Progenitor cell of endocrine pancreas (in vitro differentiated cells): ENCODE results near the gene GLIS1. TPM values are rescaled to one million over a fixed set of nuclear protein-coding genes. Genes with fewer than 3 reads are reported as not detected.

Experiments used
- DNase-seq: peaks from one replicate; pipeline ENCODE4 v3.0.0; 2021; ENCODE audit warnings: low spot score; ENCODE audit not compliant: unreplicated experiment
- H3K27ac Mint-ChIP-seq: 2 replicates; pipeline ENCODE4 v1.8.0; 2021; ENCODE audit warnings: mild to moderate bottlenecking, moderate library complexity, mixed read lengths
- H3K27me3 Mint-ChIP-seq: 2 replicates; pipeline ENCODE4 v1.8.0; 2021; ENCODE audit warnings: mixed read lengths
- H3K36me3 Mint-ChIP-seq: 2 replicates; pipeline ENCODE4 v1.8.0; 2022; ENCODE audit warnings: mixed read lengths; ENCODE audit not compliant: insufficient read depth
- H3K4me1 Mint-ChIP-seq: 2 replicates; pipeline ENCODE4 v1.8.0; 2021; ENCODE audit warnings: low read depth, mixed read lengths
- H3K4me3 Mint-ChIP-seq: 2 replicates; pipeline ENCODE4 v1.8.0; 2021; ENCODE audit warnings: low read depth, mild to moderate bottlenecking, moderate library complexity, mixed read lengths
- H3K9me3 Mint-ChIP-seq: 2 replicates; pipeline ENCODE4 v1.8.0; 2021; ENCODE audit warnings: low read depth, mixed read lengths
- total RNA-seq: library from RNA; stranded (reverse); gene quantifications from 2 replicates; pipeline ENCODE4 v1.2.1, GENCODE V29; 2021
- TF ChIP-seq, protein P1 (sequence below): fragments of 200-600 bp; sonication (generic); IDR thresholded peaks from one replicate; pipeline ENCODE4 v1.5.0; 2021; ENCODE audit warnings: antibody characterized with exemption, mild to moderate bottlenecking; ENCODE audit not compliant: unreplicated experiment

GLIS1 gene
- total RNA-seq, 1 donor from 2014 or later, result not detected

DNA sequence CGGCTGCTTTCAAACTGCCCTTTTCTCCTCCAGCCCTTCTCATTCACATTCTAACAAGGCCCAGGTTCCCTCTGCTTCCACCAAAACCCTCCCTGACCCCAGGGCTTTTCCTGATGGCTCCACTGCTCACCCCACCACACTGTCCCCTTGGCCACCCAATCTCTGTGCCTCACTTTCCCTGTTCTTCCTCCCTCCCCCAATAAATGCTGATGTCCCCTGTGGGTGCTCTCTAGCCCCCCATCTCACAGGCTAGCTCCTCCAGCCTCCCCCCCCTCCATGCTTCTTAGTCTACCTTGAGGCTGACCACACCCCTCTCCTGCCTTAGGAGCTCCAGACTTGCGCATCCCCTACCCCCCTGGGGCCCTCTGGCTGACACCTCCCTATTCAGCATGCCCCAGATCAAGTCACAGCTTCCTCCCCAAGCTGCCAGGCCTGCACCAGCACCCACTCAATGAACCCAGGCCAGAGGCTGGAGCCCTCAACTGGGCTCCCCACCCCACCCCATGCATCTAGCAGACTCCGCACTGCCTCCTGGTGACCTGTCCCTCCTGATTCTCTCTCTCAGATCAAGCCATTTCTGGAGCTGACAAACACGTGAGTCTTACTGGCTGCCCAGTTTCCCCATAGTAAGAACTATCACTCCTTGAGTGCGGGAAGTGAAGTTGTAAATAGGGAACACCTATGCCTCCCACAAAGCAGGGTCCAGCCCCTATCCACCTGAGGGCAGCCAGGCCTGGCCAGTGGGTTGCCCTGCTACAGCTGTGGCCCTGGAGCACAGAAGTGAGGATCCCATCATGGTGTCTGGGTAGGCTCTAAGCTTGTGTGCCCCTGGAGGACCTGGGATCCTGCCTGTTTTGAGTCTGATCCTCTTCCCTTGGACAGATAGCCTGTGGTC, 161.9 kb downstream of the GLIS1 start:
- peak overlapping the region; percentile 54 for H3K27ac Mint-ChIP-seq
- no peak for DNase-seq

DNA sequence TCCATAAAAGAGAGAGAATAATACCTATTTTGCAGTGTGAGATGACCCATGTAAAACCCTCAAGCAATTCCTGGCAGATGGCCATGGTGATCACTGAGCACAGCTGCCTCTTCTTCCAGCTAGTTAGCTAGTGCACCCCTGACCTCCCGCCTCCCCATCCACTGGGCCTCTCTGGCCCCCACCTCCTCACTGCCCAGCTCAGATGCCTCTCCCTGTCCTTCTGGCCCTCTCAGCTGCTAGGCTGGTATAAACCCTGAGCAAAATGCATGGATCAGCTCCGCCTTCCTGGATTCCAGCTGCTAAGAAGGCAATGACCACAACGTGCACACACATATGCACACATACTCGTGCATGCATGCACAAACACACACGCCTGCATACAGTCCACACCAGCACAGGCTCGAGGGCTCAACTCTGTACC, 162.6 kb downstream of the GLIS1 start:
- TF ChIP-seq, protein P1, sequence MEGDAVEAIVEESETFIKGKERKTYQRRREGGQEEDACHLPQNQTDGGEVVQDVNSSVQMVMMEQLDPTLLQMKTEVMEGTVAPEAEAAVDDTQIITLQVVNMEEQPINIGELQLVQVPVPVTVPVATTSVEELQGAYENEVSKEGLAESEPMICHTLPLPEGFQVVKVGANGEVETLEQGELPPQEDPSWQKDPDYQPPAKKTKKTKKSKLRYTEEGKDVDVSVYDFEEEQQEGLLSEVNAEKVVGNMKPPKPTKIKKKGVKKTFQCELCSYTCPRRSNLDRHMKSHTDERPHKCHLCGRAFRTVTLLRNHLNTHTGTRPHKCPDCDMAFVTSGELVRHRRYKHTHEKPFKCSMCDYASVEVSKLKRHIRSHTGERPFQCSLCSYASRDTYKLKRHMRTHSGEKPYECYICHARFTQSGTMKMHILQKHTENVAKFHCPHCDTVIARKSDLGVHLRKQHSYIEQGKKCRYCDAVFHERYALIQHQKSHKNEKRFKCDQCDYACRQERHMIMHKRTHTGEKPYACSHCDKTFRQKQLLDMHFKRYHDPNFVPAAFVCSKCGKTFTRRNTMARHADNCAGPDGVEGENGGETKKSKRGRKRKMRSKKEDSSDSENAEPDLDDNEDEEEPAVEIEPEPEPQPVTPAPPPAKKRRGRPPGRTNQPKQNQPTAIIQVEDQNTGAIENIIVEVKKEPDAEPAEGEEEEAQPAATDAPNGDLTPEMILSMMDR, result no peak
- Mint-ChIP-seq H3K9me3 (no peaks in the 10 kb centered on the region), H3K27me3 (peaks cover 17% of the 10 kb centered on the region), H3K27ac (no peak overlapping the region), H3K36me3 (no peaks in the 10 kb centered on the region), H3K4me3 (no peak overlapping the region), H3K4me1 (no peaks in the 10 kb centered on the region)
- DNase-seq, result no peak

More for the DNA sequence above, 161.9 kb downstream of the GLIS1 start:
- no peaks in the 10 kb centered on the region for H3K36me3 Mint-ChIP-seq
- H3K4me1 Mint-ChIP-seq, result no peaks in the 10 kb centered on the region
- TF ChIP-seq, protein P1, result no peak
- H3K4me3 Mint-ChIP-seq, result no peak overlapping the region
- H3K27me3 Mint-ChIP-seq, result peaks cover 17% of the 10 kb centered on the region
- H3K9me3 Mint-ChIP-seq, result no peaks in the 10 kb centered on the region

DNA sequence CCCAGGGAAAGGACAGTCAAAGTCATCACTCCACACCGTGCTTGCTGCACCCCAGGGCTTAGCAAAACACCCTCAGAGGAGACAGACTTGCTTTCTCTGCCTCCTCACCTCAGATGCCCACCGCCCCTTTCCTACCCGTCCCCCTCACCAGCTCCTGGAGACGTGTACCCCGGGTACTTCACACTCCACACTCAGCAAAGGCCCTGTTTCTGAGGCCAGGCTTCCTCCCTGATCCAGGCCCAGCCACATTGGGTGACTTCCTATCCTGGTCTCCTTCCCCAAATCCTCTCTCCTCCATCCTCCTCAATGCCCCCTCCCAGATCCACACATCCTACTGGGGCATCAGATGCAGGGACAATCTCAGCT, 163.0 kb downstream of the GLIS1 start:
- DNase-seq, result no peak
- no peaks in the 10 kb centered on the region for H3K9me3 Mint-ChIP-seq
- H3K4me3 Mint-ChIP-seq, result no peak overlapping the region
- peaks cover 17% of the 10 kb centered on the region for H3K27me3 Mint-ChIP-seq
- no peak overlapping the region for H3K27ac Mint-ChIP-seq
- no peaks in the 10 kb centered on the region for H3K36me3 Mint-ChIP-seq
- H3K4me1 Mint-ChIP-seq, result no peaks in the 10 kb centered on the region
- TF ChIP-seq, protein P1, result no peak

DNA sequence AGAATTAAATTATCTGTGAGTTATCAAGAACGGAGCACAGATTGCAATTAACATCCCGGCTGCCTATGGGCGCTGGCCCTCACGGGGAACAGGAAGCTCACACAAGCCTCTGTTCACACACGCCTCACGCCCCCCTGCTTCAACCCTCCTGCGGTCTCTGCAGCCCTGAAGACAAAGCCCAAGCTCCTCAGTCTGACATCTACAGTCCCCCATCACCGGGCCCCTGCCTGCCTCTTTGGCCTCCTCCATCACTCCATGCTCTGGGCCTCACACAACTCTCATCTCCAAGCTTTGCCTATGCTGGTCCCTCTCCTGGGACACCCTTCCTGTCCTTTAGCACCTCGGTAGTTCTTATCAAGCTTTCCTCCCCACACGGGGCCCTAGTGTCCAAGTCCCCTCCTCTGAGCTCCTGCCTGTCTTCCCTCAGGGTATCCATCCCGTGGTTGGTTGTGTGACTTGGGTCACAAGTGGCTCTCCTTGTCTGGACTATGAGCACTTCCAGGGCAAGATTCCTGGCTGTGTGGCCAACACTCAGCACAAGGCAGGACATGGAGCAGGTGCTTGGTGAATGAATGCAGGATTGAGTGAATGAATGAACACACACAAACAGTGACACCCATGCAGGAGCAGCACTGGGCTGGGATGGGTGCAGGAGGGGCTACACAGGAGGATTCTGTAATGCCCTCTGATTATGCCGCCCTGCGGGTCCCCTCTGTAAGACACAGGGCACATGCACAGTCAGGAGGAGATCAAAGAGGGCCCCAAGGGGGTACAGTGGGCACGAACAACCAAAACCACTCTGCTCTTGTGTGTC, 163.6 kb downstream of the GLIS1 start:
- Mint-ChIP-seq H3K27me3 (peaks cover 19% of the 10 kb centered on the region), H3K36me3 (no peaks in the 10 kb centered on the region), H3K9me3 (no peaks in the 10 kb centered on the region), H3K4me3 (no peak overlapping the region), H3K27ac (no peak overlapping the region), H3K4me1 (no peaks in the 10 kb centered on the region)
- TF ChIP-seq, protein P1, result no peak
- DNase-seq, result no peak

DNA sequence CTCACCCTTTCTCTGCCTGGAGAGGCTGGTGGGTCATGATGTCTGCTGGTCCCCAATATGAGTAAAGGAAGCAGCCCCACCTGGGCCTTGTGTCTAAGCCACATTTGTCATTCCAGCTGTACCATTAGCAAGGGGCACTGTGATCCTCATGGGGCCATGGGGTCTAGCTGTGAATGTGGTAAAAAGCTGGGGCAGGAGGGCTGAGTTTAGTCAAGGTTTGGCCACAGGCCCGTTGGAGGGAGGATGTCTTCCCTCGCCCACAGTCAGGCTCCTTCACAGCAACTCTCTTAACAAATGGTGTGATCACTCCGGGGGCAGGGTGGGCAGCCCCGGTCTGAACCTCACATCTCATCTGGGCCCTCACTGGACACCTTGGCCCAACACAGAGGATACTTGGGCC, 164.3 kb downstream of the GLIS1 start:
- Mint-ChIP-seq H3K27ac (no peak overlapping the region), H3K4me3 (no peak overlapping the region), H3K9me3 (no peaks in the 10 kb centered on the region), H3K4me1 (no peaks in the 10 kb centered on the region), H3K27me3 (peaks cover 20% of the 10 kb centered on the region), H3K36me3 (no peaks in the 10 kb centered on the region)
- no peak for DNase-seq
- TF ChIP-seq, protein P1, result no peak
